ENCODE data around the gene NOXO1.
A peak's percentile ranks its signal among the peaks of the same experiment; 100 is the strongest.

GRCh38 chr16:2009791-2010510 lies 28.7 kb upstream of the NOXO1 start, which contains the start of gene ZNF598:
- TF ChIP-seq CTCF (IDR thresholded peaks at IDR 0.05; ENCODE audit: extremely low read depth in 1 of 2, insufficient read depth in 1 of 2, low read depth in 1 of 2, low read length in 2 of 2) (no peak), EZH2 (IDR thresholded peaks at IDR 0.05; ENCODE audit: borderline replicate concordance, low read depth, low read length, severe bottlenecking) (no peak), POLR2A (IDR thresholded peaks at IDR 0.05; ENCODE audit: low read depth, low read length) (peak; percentile 94), MAX (IDR thresholded peaks at IDR 0.05; ENCODE audit: insufficient read depth, insufficient read length) (peak; percentile 89), GATA2 (IDR thresholded peaks at IDR 0.05; ENCODE audit: insufficient read depth, insufficient read length, low read depth, low read length) (no peak), POLR2AphosphoS5 (IDR thresholded peaks at IDR 0.05; ENCODE audit: insufficient read depth, low read depth, low read length) (peak; percentile 96), MYC (IDR thresholded peaks at IDR 0.05; ENCODE audit: low read depth, low read length) (peak; percentile 86)

Data from endothelial cell of umbilical vein (primary cell).